Measurements from ENCODE around the gene CXCL3.
"Not testable (repeated sequence)": the region's sequence is repeated elsewhere in the genome, so short reads cannot be mapped to it uniquely, and the experiment has no call there.

CXCL3 gene

DNA sequence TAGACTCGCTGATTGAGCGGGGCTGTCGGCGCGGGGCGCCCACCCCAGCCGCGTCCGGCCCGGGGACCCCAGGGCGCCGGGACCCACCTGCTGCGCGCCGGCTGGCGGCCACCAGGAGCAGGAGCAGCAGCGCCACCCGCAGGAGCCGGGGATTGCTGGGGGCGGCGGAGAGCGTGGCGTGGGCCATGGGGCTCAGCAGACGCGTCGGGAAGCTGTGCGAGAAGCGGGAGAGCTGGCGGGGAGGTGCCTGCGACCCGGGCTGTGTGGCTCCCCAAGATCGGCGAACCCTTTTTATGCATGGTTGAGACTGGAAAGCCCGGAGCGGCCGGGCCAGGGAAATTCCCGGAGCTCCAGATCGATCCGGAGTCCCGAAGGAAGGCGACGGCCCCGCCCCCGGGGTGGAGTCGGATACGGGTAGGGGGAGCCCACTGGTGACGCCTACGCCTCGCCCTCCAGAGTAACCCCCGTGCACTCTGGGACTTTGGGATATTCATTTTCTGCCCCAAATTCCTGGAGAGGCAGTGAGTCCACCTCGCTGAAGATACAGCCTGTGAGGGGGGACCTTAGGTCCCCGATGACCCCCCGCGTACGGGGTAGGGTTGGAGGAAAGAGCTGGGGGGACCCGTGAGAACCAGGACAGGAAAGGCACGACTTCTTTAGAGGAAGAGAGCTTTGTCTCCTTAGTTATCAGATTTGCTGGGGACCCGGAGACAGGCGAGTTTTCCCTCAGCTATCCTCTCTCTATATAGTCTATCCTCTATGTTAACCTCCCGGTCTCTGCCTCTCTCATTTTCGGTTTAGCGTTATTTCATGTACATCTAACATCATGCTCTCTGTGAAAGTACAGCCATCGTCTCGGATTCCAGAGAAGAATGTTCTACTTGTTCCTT lies at the start of gene CXCL3:
Gene CXCL3, minus strand, starts transcription at position 265 of the 890 bp plus-strand sequence. Its CDS starts 78 bp downstream, at position 187.
- peak in 3 of 6 experiments; percentile 2 to 22 (median 8) for DNase-seq

DNA sequence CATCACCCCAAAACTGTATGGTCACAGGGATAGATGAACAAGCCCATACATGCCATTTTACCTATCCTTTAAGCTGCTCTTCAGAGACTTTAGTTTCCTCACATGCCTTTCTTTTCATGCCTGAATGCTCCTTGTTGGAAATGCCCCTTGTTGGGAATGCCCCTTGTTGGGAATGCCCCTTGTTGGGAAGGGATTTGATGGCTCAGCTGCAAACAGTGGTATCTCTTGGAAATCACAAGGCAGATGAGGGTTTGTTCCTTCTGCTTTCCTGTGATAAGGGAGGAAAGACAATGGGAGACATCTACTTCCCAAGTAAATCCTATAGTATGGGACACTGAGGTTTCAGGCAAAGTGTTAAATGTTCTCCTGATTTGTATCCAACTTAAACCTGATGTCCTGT lies 49.0 kb upstream of the CXCL3 start:
- DNase-seq: no peak

DNA sequence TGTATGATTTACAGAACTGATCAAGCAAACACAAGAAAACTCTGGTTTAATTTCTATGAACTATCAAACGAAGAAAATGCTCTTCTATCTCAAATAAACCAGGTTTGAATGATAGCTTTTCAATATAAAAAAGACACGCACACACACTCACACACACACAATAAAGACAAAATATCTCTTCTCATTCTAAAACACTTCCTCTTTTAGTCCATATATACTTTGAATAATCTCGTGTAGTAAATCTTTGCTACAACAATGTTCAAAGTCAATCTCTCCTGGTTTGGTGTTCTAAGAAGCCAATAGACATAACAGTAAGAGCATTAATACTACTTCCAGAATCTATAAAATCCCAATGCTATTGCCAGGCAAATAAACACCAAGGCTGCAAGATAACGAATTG lies 47.2 kb upstream of the CXCL3 start:
- no peak for DNase-seq

- DNase-seq: no peak
Measured at GRCh38 chr4:74084984-74085383, 46.5 kb upstream of the CXCL3 start.

GRCh38 chr4:74083546-74083945 lies 45.1 kb upstream of the CXCL3 start:
- DNase-seq: no peak

- no peak for DNase-seq
Measured at GRCh38 chr4:74081035-74081434, 42.5 kb upstream of the CXCL3 start.

GRCh38 chr4:74080351-74080750 lies 41.9 kb upstream of the CXCL3 start:
- not testable (repeated sequence) for DNase-seq

DNA sequence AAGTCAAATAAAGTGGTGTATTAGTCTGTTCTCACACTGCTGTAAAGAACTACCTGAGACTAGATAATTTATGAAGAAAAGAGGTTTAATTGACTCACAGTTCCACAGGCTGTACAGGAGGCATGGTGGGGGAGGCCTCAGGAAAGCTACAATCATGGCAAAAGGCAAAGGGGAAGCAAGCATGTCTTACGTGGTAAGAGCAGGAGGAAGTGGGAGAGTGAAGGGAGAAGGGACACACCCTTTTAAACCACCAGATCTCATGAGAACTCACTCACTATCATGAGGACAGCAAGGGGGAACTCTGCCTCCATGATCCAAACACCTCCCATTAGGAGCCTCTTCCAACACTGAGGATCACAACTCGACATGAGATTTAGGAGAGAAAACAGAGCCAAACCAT lies 40.5 kb upstream of the CXCL3 start:
- DNase-seq: not testable (repeated sequence)

GRCh38 chr4:74073358-74073757 lies 34.9 kb upstream of the CXCL3 start:
- DNase-seq: no peak

- DNase-seq: no peak
Measured at GRCh38 chr4:74072739-74073138, 34.2 kb upstream of the CXCL3 start.

- no peak for DNase-seq
Measured at GRCh38 chr4:74067586-74067985, 29.1 kb upstream of the CXCL3 start.

DNA sequence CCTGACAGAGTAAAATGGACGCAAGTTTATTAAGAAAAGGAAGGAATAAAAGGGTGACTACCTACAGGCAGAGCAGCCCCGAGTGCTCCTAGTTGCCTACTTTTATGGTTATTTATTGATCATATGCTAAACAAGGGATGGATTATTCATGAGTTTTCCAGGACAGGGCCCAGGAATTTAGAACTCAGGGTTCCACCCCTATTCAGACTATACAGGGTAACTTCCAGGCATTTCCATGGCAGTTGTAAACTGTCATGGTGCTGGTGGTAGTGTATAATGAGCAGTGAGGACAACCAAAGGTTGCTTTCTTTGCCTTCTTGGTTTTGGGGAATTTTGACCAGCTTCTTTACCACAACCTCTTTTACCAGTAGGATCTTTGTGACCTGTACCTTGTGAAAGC lies 27.7 kb upstream of the CXCL3 start:
- no peak for DNase-seq

- DNase-seq: no peak
Measured at GRCh38 chr4:74065115-74065642, 26.7 kb upstream of the CXCL3 start.

DNA sequence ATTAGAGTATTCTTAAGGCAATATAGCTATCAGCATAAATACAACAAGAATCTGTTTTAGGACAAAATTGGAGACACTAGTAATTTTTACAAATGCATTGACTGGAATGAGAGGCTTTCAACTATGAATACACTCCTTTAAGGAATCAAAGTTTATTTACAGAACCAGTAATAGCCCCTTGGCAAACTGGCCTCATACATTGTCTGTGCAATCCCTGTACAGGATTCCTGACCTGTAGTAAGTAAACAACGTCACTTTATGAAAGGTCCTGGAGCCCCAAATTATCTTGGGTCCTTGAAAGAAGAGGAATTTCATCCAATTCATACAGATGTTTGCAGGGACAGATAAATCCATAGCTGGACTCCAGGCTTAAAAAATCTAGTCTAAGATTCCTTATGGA lies 25.4 kb upstream of the CXCL3 start:
- DNase-seq: no peak

GRCh38 chr4:74062953-74063352 lies 24.5 kb upstream of the CXCL3 start:
- no peak for DNase-seq

- no peak for DNase-seq
Measured at GRCh38 chr4:74061430-74061829, 22.9 kb upstream of the CXCL3 start.

DNA sequence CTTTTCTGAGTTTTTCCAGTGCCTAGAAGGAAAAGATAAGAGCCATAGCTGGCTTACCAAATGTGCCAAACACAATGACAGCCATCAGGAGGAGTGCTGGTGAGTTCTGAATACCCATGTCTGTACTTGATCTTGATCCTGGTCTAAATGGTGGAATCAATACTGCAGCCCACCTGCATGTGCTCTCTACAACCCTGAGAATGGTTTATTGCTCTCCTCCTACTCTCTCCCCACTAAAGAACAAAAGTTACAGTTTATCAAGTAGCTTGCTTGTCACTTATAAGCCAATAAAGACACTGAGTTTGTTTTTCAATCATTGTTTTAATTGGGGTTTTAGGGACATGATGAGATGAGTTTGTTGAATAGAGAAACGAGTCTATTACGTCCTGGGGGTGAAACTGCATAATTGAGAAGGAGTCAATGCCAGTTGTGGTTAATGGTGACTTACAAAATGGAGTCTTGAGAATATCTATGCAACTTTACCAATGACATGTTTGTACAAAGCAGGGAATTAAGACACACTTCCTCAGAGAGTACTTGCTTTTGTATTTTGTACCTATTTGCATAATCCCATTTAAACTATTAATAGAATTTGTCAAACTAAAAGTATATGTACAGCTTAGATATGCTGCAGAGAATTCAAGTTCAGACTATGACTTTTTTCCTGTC lies 20.8 kb upstream of the CXCL3 start:
- no peak for DNase-seq

DNA sequence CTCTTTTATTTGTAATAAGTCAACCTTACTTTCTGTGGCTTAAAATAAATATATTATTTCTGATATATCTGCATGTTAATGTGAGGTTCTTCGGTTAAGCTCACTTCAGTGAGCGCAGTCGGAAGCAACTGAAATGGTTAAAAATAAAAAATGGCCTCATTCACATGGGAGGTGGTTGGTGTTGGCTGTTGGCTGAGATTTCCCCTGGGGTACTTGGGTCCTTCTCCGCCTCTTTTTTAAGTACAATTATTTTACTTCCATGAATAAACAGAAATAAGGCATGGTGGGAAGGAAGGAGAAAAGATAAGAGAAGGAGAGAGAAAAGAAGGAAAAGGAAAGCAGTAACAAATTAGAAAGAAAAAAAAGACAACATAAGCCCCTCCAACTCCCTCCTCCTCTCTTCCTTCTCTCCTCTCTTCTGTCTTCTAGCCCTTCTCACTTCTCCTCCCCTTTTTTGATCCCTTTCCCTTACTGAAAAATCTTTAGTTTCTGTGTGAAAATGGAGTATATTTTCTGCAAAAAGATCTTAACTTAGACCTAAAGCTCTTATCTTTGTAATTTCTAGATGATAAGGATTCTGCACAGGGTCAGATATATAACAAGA lies 19.7 kb upstream of the CXCL3 start:
- no peak for DNase-seq

DNA sequence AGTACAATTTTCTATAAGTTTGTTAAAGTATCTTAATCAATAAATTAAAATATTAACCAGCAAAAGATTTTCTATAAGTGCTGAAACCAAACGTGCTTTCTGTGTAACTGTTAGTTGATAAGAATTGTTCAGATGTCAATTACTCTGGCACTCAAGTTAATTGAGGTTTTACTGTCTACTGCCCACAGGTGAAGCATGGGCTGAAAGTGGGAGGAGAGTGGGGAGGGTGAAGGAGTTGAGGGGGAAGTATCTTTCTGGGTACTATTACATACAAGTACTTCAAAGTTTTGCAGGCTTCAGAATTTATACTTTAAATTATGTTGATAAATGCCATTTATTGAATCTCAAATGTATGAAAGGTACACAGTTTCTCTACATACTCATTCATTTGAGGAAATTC lies 19.1 kb upstream of the CXCL3 start:
- no peak for DNase-seq

DNA sequence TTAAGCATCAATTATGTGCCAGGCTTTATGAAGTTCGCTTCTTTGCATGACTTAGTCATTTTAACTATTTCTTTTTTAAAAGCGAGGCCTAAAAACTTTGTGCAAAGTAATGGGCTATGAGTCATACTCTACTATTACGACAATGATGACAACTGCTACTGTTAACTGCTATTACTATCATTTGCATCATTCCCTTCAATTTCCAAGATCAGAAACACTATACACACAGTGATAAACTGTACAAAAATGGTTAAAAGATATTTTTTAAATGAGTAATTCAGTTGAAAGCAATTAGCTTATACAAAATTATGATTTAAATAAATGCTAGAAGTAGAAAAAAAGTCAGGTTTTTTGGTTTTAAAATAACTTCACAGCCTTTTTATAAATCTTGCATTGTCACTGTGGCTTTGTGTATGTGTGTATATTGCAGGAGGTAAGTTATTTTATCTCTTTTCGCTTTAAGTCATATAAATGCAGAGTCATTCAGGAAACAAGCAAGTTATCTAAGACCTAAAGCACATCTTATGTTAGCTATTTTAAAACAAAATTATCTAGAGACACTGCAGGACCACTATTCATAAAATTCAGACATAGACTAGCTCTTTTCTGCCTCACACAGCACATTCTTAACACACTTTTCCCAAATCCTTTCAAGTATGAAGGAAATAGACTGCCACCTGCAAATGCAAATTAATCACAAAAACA lies 18.5 kb upstream of the CXCL3 start:
- DNase-seq: no peak

GRCh38 chr4:74056114-74056857 lies 17.8 kb upstream of the CXCL3 start:
- DNase-seq: no peak

- DNase-seq: no peak
Measured at GRCh38 chr4:74055498-74055897, 17.0 kb upstream of the CXCL3 start.

Measured in stimulated activated naive CD4-positive, alpha-beta T cell (primary cell).